Activated effector memory CD4-positive, alpha-beta T cell treated with anti-CD3 and anti-CD28 coated beads, Interleukin-2, amount 50 U/mL, for 16 hours (primary cell): ENCODE results near the gene RIN3.
A peak's percentile ranks its signal among the peaks of the same experiment; 100 is the strongest.

ENCODE experiments used
- DNase-seq: peaks from one replicate; pipeline ENCODE4 v3.0.0-alpha.2; 2020

RIN3 gene

GRCh38 chr14:92728759-92729364 is 215.3 kb downstream of the RIN3 start:
- DNase-seq, result peak; percentile 68

GRCh38 chr14:92729634-92730358 is 216.2 kb downstream of the RIN3 start:
- no peak for DNase-seq

- no peak for DNase-seq
These were observed 218.1 kb downstream of the RIN3 start for GRCh38 chr14:92731622-92732115.

- DNase-seq, result no peak
These were observed 219.4 kb downstream of the RIN3 start for GRCh38 chr14:92733007-92733406.

GRCh38 chr14:92734618-92735017 is 221.0 kb downstream of the RIN3 start:
- no peak for DNase-seq

GRCh38 chr14:92735344-92735743 is 221.8 kb downstream of the RIN3 start:
- no peak for DNase-seq

- DNase-seq, result no peak
These were observed 223.6 kb downstream of the RIN3 start for GRCh38 chr14:92737206-92737605.

GRCh38 chr14:92737619-92738188 is 224.1 kb downstream of the RIN3 start:
- DNase-seq, result no peak
